ENCODE results near the gene SEPTIN10. TPM values are rescaled to one million over a fixed set of nuclear protein-coding genes. Genes with fewer than 3 reads are reported as not detected.

Gene SEPTIN10
- total and polyA plus RNA-seq, 2 of the 8 experiments (the other 6 are each of a cell fraction or from before 2014, with no cell fraction given), result 23.7 to 101 TPM

DNA sequence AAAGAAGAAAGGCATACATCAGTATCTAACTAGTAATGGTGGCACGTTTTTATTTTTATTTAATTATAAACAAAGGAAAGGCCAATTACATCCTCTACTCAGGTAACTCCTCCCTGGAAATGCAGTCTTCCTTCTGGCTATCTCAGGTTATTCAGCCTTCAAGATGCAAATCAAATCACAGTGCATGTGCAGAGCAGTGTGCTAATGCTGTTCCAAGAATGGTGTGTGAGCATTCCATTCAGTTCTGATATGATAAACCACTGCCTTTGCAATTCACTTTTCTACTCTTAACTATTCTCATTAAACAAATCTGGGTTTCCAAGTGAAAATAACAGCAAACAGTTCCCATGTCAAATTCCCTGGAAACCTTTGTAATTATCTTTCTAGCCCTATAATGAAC is 38.4 kb downstream of the SEPTIN10 start:
- no peak overlapping the region for H3K23ac ChIP-seq (ENCODE audit: insufficient read length)
- no peak overlapping the region for H3K9ac ChIP-seq (replicated peaks in 1 of 4; ENCODE audit: extremely low read depth in 1 of 4, low read depth in 3 of 4, low read length in 3 of 4)
- no peak overlapping the region for H3K56ac ChIP-seq (replicated peaks; ENCODE audit: insufficient read length, low read depth, low read length)
- no peak overlapping the region for H3K4ac ChIP-seq (replicated peaks; ENCODE audit: insufficient read length, low read depth, low read length)
- no peak overlapping the region for H3K27ac ChIP-seq (ENCODE audit: low read depth, low read length)
- H3K4me2 ChIP-seq (ENCODE audit: insufficient read depth in 1 of 2, low read depth in 2 of 2, low read length in 2 of 2), result no peak overlapping the region
- H2BK12ac ChIP-seq (ENCODE audit: low read depth, low read length), result no peak overlapping the region
- WGBS, 2 experiments (ENCODE audit: extremely low coverage in 1 of 2, insufficient coverage in 1 of 2, insufficient read length in 1 of 2, insufficient replicate concordance in 2 of 2, low coverage in 1 of 2, low lambda C conversion rate in 2 of 2, missing lambda C conversion rate in 1 of 2), result 78% methylated on average over 1 of the region's 1 CpG; no CpG with 5 or more reads in 1 of the 2 experiments
- no peaks in the 10 kb centered on the region for H3K23me2 ChIP-seq (ENCODE audit: low read depth, low read length)
- no peak overlapping the region for H2BK5ac ChIP-seq (ENCODE audit: low read depth, low read length)
- H3K4me1 ChIP-seq (replicated peaks in 1 of 4; ENCODE audit: control insufficient read depth in 3 of 4, insufficient read depth in 4 of 4, low read length in 3 of 4), result no peaks in the 10 kb centered on the region
- peaks cover 0 to 3% of the 10 kb centered on the region in 2 experiments for H4K20me1 ChIP-seq (replicated peaks in 1 of 2; ENCODE audit: control insufficient read depth in 1 of 2, insufficient read depth in 2 of 2, low read length in 2 of 2)
- H2AFZ ChIP-seq (ENCODE audit: low read length), result no peak overlapping the region
- no peaks in the 10 kb centered on the region for H3K9me3 ChIP-seq (ENCODE audit: insufficient read depth in 2 of 2, low read depth in 1 of 2, low read length in 1 of 2)
- H2BK120ac ChIP-seq (replicated peaks; ENCODE audit: low read depth, low read length), result no peak overlapping the region
- H4K91ac ChIP-seq (replicated peaks; ENCODE audit: insufficient read length, low read length), result no peak overlapping the region
- no peak overlapping the region for H4K8ac ChIP-seq (ENCODE audit: extremely low read depth, insufficient read depth, low read length)
- peaks cover 0 to 10% (median 0%) of the 10 kb centered on the region in 4 experiments; a peak in 5 of 8 replicates for H3K36me3 ChIP-seq (ENCODE audit: control insufficient read depth in 2 of 4, insufficient read depth in 4 of 4, low read length in 3 of 4)
- DNase-seq (ENCODE audit: low read depth in 1 of 2, low spot score in 2 of 2) (no peak), FAIRE-seq (no peak)
- no peak overlapping the region for H2BK20ac ChIP-seq (ENCODE audit: low read length)
- H3K14ac ChIP-seq (ENCODE audit: insufficient read length), result no peak overlapping the region
- no peaks in the 10 kb centered on the region for H3K79me1 ChIP-seq (ENCODE audit: low read depth, low read length)
- H2BK15ac ChIP-seq (ENCODE audit: low read length), result no peak overlapping the region
- ChIA-PET POLR2A (ENCODE audit: partially characterized antibody) (no interaction called here), CTCF (ENCODE audit: partially characterized antibody) (interaction anchor here (1.4 to 1.7 kb wide), 2 partner anchors 88 to 140 kb away, joined by 3 read pairs; no protein-coding TSS in a partner anchor)
- no peak overlapping the region for H4K5ac ChIP-seq (ENCODE audit: insufficient read length, low read depth, low read length)
- no peak overlapping the region for H3K18ac ChIP-seq (ENCODE audit: extremely low read depth, low read length)
- H3K27me3 ChIP-seq (replicated peaks in 1 of 4; ENCODE audit: control insufficient read depth in 3 of 4, extremely low read depth in 1 of 4, insufficient read depth in 3 of 4, low read length in 3 of 4), result no peaks in the 10 kb centered on the region
- H3K4me3 ChIP-seq (ENCODE audit: extremely low read depth in 1 of 4, insufficient read depth in 2 of 4, low read depth in 3 of 4, low read length in 4 of 4), result no peak overlapping the region
- H3K79me2 ChIP-seq (ENCODE audit: control insufficient read depth in 1 of 2, insufficient read depth in 2 of 2, low read length in 2 of 2), result no peaks in the 10 kb centered on the region
- H2AK5ac ChIP-seq (ENCODE audit: low read depth, low read length), result no peak overlapping the region
- no peak for TF ChIP-seq SUZ12 (IDR thresholded peaks at IDR 0.05; ENCODE audit: low read length)
- no peak for TF ChIP-seq POLR2A (IDR thresholded peaks at IDR 0.05; ENCODE audit: control extremely low read depth in 1 of 2, low read depth in 2 of 2, low read length in 2 of 2)
- TF ChIP-seq ATF2 (IDR thresholded peaks at IDR 0.05; ENCODE audit: low read length), result no peak
- TF ChIP-seq KDM4A (IDR thresholded peaks at IDR 0.05; ENCODE audit: low read depth, low read length, severe bottlenecking), result no peak
- TF ChIP-seq CBX5 (IDR thresholded peaks at IDR 0.05; ENCODE audit: low read depth, low read length), result no peak
- TF ChIP-seq YY1 (IDR thresholded peaks at IDR 0.05; ENCODE audit: low read depth, low read length), result no peak
- no peak for TF ChIP-seq RAD21 (IDR thresholded peaks at IDR 0.05 in 1 of 2, conservative IDR thresholded peaks at IDR 0.05 in 1 of 2; ENCODE audit: low read depth in 2 of 2, low read length in 2 of 2)
- no peak for TF ChIP-seq TAF1 (IDR thresholded peaks at IDR 0.05; ENCODE audit: low read depth, low read length)
- TF ChIP-seq, protein P1, sequence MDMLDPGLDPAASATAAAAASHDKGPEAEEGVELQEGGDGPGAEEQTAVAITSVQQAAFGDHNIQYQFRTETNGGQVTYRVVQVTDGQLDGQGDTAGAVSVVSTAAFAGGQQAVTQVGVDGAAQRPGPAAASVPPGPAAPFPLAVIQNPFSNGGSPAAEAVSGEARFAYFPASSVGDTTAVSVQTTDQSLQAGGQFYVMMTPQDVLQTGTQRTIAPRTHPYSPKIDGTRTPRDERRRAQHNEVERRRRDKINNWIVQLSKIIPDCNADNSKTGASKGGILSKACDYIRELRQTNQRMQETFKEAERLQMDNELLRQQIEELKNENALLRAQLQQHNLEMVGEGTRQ (IDR thresholded peaks at IDR 0.05; ENCODE audit: low read length), result no peak

Data from H1 (cell line).